Tibial nerve (tissue), 4 donors: ENCODE results near the gene CD9. TPM values are rescaled to one million over a fixed set of nuclear protein-coding genes. Genes with fewer than 3 reads are reported as not detected.

Source experiments
- DNase-seq, 2 donors: peaks; one replicate each; pipeline ENCODE4 v3.0.0-alpha.2; 2019; ENCODE audit warnings: low spot score in 2 of 2
- H3K27ac ChIP-seq, 4 donors: fragments of 200-600 bp; sonication (generic) in 3 of 4; one replicate each; pipeline ENCODE4 v1.5.1; 2017 to 2019; ENCODE audit warnings: mild to moderate bottlenecking in 1 of 4
- H3K27me3 ChIP-seq, 2 donors: fragments of 200-600 bp; sonication (generic) in 1 of 2; one replicate each; pipeline versions ENCODE4 v1.5.1 to v1.6.0; 2017 to 2019
- H3K36me3 ChIP-seq, 3 donors: fragments of 200-600 bp; sonication (generic); one replicate each; pipeline ENCODE4 v1.5.1; 2018 to 2019
- H3K4me1 ChIP-seq, 4 donors: fragments of 200-600 bp; sonication (generic) in 3 of 4; one replicate each; pipeline ENCODE4 v1.5.1; 2017 to 2019
- H3K4me3 ChIP-seq, 4 donors: fragments of 200-600 bp; sonication (generic) in 3 of 4; one replicate each; pipeline ENCODE4 v1.5.1; 2017 to 2019; ENCODE audit warnings: mild to moderate bottlenecking in 1 of 4, moderate library complexity in 1 of 4
- H3K9me3 ChIP-seq, 4 donors: fragments of 200-600 bp; sonication (generic) in 3 of 4; one replicate each; pipeline ENCODE4 v1.5.1; 2017 to 2019
- CTCF ChIP-seq, 5 experiments: fragments of 200-600 bp in 3 of 5; fragments of 450-650 bp in 2 of 5; sonication (generic) in 3 of 5; IDR thresholded peaks; one replicate each; pipeline ENCODE4 v1.5.1; 2016 to 2019; ENCODE audit warnings: antibody characterized with exemption in 5 of 5, mild to moderate bottlenecking in 3 of 5, moderate library complexity in 2 of 5
- EP300 ChIP-seq, 2 donors: sonication (generic); formaldehyde crosslinking; IDR thresholded peaks; one replicate each; pipeline ENCODE4 v1.6.1; 2017; ENCODE audit warnings: antibody characterized with exemption in 2 of 2, mild to moderate bottlenecking in 1 of 2
- POLR2A ChIP-seq, 2 donors: fragments of 450-650 bp; IDR thresholded peaks; one replicate each; pipeline ENCODE4 v1.6.1; 2017; ENCODE audit warnings: antibody characterized with exemption in 2 of 2, mild to moderate bottlenecking in 2 of 2, moderate library complexity in 2 of 2
- WGBS, 2 donors: methylation state at CpG; one replicate each; pipeline ENCODE4 v1.1.5; 2018; 5-methylcytosine and 5-hydroxymethylcytosine counted together
- total RNA-seq, 4 donors: library from RNA; depleted of rRNA; stranded (reverse); fragments of >200 nt; gene quantifications; one replicate each; pipeline ENCODE4 v1.1.0, GENCODE V29; 2016

CD9 gene
- total RNA-seq, 4 donors from 2014 or later, result 297 to 500 (median 391) TPM

- peak overlapping the region in 1 of 4 donors; percentile 55 for H3K27ac ChIP-seq
- H3K4me1 ChIP-seq, result peaks cover 0 to 29% (median 5%) of the 10 kb centered on the region in 4 donors
- H3K36me3 ChIP-seq, result no peaks in the 10 kb centered on the region
- no peak overlapping the region for H3K4me3 ChIP-seq
- H3K27me3 ChIP-seq, result no peaks in the 10 kb centered on the region
- 70 to 73% methylated on average over 12 of the region's 12 CpGs for WGBS, 2 donors
- no peaks in the 10 kb centered on the region for H3K9me3 ChIP-seq
- no peak for DNase-seq
- TF ChIP-seq POLR2A (IDR thresholded peaks at IDR 0.05) (no peak), CTCF (IDR thresholded peaks at IDR 0.05) (no peak), EP300 (IDR thresholded peaks at IDR 0.05) (no peak)
Measured at GRCh38 chr12:6272300-6273204, 72.4 kb downstream of the CD9 start.

GRCh38 chr12:6273205-6273540 is 73.0 kb downstream of the CD9 start:
- TF ChIP-seq CTCF (IDR thresholded peaks at IDR 0.05) (no peak), EP300 (IDR thresholded peaks at IDR 0.05) (no peak), POLR2A (IDR thresholded peaks at IDR 0.05) (no peak)
- 62 to 66% methylated on average over 4 of the region's 4 CpGs for WGBS, 2 donors
- Histone ChIP-seq H3K4me1 (peaks cover 0 to 36% (median 6%) of the 10 kb centered on the region in 4 donors), H3K9me3 (no peaks in the 10 kb centered on the region), H3K36me3 (no peaks in the 10 kb centered on the region), H3K4me3 (no peak overlapping the region), H3K27ac (peak overlapping the region in 1 of 4 donors; percentile 55), H3K27me3 (no peaks in the 10 kb centered on the region)
- no peak for DNase-seq

DNA sequence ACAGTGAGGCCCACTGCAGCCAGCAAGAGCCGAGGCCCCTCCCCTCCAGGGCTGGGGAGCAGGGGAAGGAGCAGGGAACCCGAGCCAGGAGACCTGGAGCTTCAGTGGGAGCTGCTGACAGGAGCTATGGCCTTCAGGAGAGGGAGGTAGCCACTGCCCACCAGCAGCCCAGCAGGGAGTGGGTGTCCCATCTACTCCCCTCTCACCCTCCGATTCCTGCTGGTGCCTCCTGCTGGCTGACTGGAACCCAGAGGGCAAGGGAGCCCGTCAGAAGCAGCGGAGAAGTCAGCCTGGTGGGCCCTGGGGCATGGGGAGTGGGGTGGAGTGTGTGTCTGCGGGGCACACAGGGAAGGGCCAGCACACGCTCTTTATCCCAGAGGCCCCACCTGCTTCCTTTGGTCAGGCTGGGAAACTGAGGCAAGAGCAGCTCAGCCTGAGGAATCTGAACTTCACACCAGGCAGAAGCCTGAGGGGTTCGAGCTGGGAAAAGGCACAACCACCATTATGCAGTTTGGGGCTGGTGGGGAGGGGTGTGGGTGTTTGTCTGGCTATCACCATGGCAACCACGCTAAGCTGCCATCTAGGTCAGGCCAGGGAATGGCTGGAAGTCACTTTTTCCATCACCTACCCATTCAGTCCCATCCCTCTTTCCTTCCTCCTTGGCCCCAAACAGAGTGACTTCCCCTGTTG is 73.5 kb downstream of the CD9 start:
- peak overlapping the region in 2 of 4 donors; percentile 32 to 55 for H3K27ac ChIP-seq
- TF ChIP-seq CTCF (IDR thresholded peaks at IDR 0.05) (no peak), EP300 (IDR thresholded peaks at IDR 0.05) (peak in 1 of 2 donors; percentile 73), POLR2A (IDR thresholded peaks at IDR 0.05) (no peak)

DNA sequence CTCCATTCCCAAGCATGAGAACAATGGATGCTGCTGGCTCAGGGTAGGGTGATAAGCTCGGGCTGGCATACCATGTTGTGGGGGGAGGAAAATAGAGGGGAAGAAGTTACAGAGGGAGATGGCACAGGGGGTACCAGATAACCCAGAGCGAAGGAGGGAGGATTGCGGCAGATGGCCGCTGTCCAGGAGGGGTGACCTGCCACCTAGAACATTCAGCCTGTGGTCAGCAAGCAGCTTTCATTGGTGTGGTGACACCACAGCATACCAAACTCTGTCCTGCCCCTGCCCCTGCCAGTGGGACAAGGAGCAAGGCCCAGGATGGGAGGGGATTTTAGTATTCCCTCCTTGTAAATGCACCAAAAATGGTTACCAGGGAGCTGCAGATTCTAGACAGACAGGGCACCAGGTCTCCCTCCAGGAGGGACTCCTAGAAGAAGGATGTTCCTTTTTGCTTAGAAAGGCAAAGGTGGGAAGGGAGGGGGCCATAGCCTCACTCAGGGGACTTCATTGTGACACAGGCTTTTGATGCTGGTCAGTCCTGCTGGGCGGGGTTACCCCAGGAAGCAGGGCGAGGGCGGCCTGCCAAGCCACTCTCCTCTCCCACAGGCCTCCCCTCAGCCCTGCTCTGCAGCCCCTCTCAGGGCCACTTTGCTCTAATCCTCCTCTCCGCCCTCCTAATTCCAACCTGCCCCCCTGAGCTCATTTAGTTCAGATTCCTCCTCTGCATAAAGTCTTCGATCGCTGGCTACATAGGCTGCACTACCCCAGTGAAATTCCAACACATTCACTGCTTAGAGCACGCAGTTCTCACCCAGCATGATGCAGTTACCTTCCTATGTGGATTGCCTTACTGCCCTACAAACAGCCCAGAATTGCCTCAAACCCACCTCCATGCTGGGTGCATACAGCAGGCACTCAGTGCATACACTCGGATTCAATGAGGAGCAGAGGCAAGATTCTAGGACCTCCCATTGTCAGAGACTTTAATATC is 74.3 kb downstream of the CD9 start:
- peak overlapping the region in 2 of 4 donors; percentile 18 to 55 for H3K27ac ChIP-seq
- no peak overlapping the region for H3K4me3 ChIP-seq
- 73 to 77% methylated on average over 12 of the region's 12 CpGs for WGBS, 2 donors
- H3K27me3 ChIP-seq, result no peaks in the 10 kb centered on the region
- TF ChIP-seq POLR2A (IDR thresholded peaks at IDR 0.05) (no peak), CTCF (IDR thresholded peaks at IDR 0.05) (no peak), EP300 (IDR thresholded peaks at IDR 0.05) (no peak)
- DNase-seq, result no peak
- H3K4me1 ChIP-seq, result peaks cover 0 to 41% (median 11%) of the 10 kb centered on the region in 4 donors
- no peaks in the 10 kb centered on the region for H3K9me3 ChIP-seq
- H3K36me3 ChIP-seq, result no peaks in the 10 kb centered on the region

More for the DNA sequence above, 73.5 kb downstream of the CD9 start:
- H3K36me3 ChIP-seq, result no peaks in the 10 kb centered on the region
- no peak for DNase-seq
- 58 to 63% methylated on average over 8 to 9 of the region's 9 CpGs for WGBS, 2 donors
- H3K27me3 ChIP-seq, result no peaks in the 10 kb centered on the region
- H3K4me1 ChIP-seq, result peaks cover 0 to 34% (median 8%) of the 10 kb centered on the region in 4 donors
- H3K9me3 ChIP-seq, result no peaks in the 10 kb centered on the region
- no peak overlapping the region for H3K4me3 ChIP-seq
